HG03175 (cell line): ENCODE data around the gene KDM4C.

Source experiments
- ATAC-seq: cut with Tn5 transposase; IDR thresholded peaks from one replicate; pipeline ENCODE4 v1.9.1; 2021; ENCODE audit warnings: mild to moderate bottlenecking, moderate library complexity; ENCODE audit not compliant: unreplicated experiment

The KDM4C gene

GRCh38 chr9:6897898-6898302, 140.1 kb downstream of the KDM4C start:
- no peak for ATAC-seq

GRCh38 chr9:6899274-6899673, 141.5 kb downstream of the KDM4C start:
- ATAC-seq = no peak

DNA sequence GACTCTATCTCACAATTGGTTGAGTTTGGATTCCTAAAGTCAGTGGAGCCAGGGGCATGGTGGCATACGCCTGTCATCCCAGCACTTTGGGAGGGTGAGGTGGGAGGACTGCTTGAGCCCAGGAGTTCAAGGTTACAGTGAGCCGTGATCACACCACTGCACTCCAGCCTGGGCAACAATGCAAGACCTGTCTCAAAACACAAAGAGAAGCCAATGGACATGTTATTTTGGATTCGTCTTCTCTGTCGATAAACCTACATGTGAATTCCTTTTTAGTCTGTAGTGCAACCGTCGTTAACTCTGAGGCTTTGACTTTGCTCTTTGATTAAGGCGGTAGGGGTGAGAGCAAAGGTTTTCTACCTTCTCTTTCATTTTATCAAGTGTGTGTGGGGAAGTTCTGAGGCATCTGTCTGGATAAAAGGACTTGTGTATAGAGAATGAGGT, 142.7 kb downstream of the KDM4C start:
- ATAC-seq = no peak

GRCh38 chr9:6901180-6901579, 143.4 kb downstream of the KDM4C start:
- no peak for ATAC-seq

GRCh38 chr9:6902423-6902822, 144.7 kb downstream of the KDM4C start:
- ATAC-seq = no peak

- no peak for ATAC-seq
These were observed 146.6 kb downstream of the KDM4C start for GRCh38 chr9:6904371-6904770.

DNA sequence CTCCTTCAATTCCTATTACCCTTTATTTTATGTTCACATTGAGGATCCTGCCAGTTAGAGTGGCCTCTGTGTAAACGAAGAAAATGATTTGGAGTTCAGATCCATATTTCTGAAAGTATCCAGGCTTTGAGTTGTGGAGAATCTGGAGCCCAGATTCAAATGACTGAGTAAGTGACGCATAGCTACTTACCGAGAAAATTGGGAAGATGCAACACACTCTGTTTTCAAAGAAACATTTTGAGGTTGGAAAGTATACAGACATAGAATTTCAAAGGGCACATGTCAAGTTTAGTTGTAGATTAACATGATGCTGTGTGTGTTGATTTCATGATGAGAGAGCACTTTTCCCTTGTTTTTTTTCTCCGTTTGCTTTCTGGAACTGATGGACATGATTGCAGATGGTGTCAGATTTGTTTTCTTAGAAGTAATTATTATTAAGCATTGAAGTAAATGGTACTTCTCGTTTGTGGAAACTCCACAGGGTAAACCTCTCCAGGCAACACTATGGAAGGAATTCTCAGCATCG, 148.1 kb downstream of the KDM4C start:
- no peak for ATAC-seq

GRCh38 chr9:6907772-6908381, 150.1 kb downstream of the KDM4C start:
- ATAC-seq = no peak

- ATAC-seq = no peak
These were observed 151.4 kb downstream of the KDM4C start for GRCh38 chr9:6909181-6909580.

DNA sequence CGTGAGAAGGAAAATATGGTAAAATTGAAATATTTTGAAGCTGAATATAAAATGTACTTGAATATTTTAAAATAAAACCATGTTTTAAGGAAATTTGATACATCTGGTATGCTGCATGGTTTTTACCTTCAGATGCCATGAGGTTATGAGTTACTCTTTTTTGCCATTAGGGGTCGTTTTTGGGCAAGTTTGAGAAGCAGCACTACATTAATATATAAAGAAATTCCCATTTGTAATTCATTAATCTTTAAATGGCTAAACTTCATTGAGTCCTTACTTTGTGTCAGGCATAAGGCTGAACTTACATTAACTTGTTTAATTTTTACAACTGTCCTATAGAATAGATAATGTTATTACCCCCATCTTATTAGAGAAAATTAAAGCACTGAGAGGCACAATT, 152.3 kb downstream of the KDM4C start:
- ATAC-seq = no peak

- ATAC-seq = no peak
These were observed 152.7 kb downstream of the KDM4C start for GRCh38 chr9:6910497-6910896.

DNA sequence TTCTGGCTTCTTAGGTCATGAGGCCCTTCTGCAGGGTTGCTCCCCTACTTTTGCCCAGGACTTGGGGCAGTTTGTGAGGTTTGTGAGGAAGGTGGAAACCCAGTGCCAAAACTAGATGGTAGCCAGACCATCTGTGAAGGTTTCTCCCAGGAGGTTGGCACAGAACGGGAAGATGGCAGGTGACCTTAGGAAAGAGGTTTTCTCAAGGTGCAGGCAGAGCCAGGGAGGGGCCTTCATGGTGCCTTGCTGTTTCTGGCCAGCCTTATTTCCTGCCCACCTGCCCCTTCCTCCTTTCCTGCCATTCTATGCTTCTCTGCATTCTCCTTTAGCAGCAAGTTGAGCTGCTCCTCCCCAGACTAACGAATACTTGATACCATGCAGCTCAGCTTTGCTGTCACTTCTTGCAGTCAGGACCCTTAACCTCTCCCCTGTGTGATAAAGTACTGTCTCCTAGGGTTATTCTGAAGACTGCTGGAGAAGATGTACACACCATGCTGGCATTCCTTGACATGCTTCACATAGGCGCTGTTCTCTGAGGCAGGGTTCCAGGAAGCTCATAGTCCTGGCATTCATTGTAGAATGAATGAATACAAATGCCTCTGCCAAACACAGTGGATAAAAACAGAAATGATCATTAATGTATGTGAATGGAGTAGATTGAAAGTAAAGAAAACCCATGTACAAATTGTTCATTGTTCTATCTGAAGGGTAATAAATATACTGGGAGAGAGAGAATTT, 154.3 kb downstream of the KDM4C start:
- ATAC-seq = no peak

DNA sequence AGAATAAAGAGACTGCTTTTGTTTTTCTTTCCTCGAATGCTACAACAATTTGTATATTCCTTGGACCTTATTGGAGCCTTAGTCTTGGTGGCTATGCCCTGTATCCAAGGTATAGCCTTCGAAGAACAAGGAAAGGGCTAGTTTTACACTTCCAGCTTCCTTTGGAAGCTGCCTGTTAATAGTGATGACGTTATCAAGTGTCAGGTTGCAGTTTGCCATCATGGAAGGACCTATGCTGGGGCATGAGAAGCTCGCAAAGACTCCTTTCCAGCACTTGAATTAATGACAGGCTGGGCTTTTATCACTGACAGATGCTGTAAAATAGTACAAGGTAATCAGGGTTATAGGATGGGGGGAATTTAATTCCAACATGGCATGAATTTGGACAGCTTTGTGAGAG, 157.9 kb downstream of the KDM4C start:
- ATAC-seq = no peak

- ATAC-seq = peak; percentile 96
These were observed 159.4 kb downstream of the KDM4C start for GRCh38 chr9:6917162-6917561.

DNA sequence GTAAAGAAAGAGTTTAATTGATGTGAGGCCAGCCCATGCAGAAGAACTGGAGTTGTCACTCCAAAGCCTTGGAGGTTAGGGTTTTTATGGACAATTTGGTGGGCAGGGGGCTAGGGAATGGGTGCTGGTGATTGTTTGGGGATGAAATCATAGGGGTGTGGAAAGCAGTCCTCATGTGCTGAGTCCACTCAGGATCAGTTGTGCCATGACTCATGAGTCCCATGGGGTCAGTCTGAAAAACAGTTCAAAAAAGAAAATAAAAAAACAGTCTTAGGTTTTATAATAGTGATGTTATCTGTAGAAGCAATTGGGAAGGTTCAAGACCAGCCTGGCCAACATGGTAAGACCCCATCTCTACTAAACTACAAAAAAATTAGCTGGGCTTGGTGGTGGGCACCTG, 162.3 kb downstream of the KDM4C start:
- ATAC-seq = no peak

- ATAC-seq = no peak
These were observed 163.5 kb downstream of the KDM4C start for GRCh38 chr9:6921315-6921714.

- ATAC-seq = no peak
These were observed 164.4 kb downstream of the KDM4C start for GRCh38 chr9:6922124-6922676.

GRCh38 chr9:6922680-6923079, 164.9 kb downstream of the KDM4C start:
- ATAC-seq = no peak

- ATAC-seq = no peak
These were observed 165.3 kb downstream of the KDM4C start for GRCh38 chr9:6923086-6923485.

- ATAC-seq = no peak
These were observed 166.4 kb downstream of the KDM4C start for GRCh38 chr9:6924149-6924548.

DNA sequence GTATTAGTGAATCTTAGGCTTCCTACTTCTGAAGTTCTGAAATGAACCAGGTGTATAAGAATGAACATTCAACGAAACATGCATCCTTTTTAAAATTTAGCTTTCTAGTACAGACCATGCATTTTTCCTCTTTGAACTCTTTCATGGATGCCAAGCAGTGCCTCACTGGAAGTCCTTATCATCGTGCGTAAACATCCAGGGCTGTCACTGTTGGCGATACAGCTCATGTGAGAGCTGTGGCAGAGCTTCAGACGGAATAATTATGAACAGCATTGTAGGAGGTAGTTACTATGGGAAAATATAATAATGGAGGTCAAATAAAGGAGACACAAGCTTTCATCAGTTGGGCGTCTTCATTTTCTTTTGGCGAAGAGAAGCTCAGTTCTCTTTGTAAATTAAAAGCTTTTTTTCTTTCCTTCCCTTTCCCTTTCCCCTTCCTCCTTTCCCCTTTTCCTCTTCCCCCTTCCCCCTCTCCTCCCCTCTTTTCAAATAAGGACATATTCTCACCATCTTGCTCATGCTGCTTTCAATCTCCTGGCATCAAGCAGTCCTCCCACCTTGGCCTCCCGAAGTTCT, 167.3 kb downstream of the KDM4C start:
- no peak for ATAC-seq

DNA sequence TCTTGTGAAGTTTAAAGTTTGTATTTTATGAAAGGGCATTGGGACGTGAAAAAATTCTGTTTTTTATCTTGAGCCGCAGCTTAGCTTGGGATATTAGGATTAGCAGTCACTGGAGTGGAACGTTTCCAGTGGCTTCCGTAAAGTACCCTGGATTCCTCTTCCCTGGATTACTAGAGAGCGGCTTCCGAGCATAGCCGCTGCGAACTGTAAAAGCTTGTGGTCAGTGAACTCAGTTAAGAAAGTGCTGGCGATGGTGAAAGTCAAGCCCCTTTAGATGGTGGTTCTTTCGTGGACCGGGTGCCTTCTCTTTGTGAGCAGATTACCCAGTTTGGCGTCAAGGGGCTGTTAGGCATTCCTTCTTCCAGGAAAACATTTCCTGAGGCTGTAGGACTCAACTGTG, 168.1 kb downstream of the KDM4C start:
- no peak for ATAC-seq
